ENCODE data around the gene ATG14.
A peak's percentile ranks its signal among the peaks of the same experiment; 100 is the strongest.

Gene ATG14

GRCh38 chr14:55446833-55447232 is 35.2 kb upstream of the ATG14 start:
- CTCF ChIA-PET: interaction anchor here (0.5 to 2.2 kb wide), 53 partner anchors 8 to 1044 kb away, joined by 3 to 22 read pairs (median 4); no protein-coding TSS in a partner anchor
- Histone ChIP-seq H3K4me1 (ENCODE audit: control insufficient read depth, insufficient read depth, low read length) (peaks cover 18% of the 10 kb centered on the region), H3K9me3 (ENCODE audit: control insufficient read depth, insufficient read depth, low read depth, low read length) (no peaks in the 10 kb centered on the region), H3K36me3 (ENCODE audit: control insufficient read depth in 2 of 2, insufficient read depth in 1 of 2, low read length in 2 of 2) (no peaks in the 10 kb centered on the region), H3K27ac (ENCODE audit: extremely low read depth, low read depth, low read length) (no peak overlapping the region), H3K4me3 (ENCODE audit: low read depth, low read length) (no peak overlapping the region)
- TF ChIP-seq INSM2 (tag by site-specific recombination; IDR thresholded peaks at IDR 0.05) (no peak), ZSCAN5A (tag by site-specific recombination; IDR thresholded peaks at IDR 0.05) (no peak), MZF1 (tag by site-specific recombination; IDR thresholded peaks at IDR 0.05; ENCODE audit: borderline replicate concordance) (no peak), ZNF660 (tag by site-specific recombination; IDR thresholded peaks at IDR 0.05) (no peak), GLIS1 (tag by site-specific recombination; IDR thresholded peaks at IDR 0.05) (no peak), ZNF530 (tag by site-specific recombination; IDR thresholded peaks at IDR 0.05; ENCODE audit: low read depth) (no peak), ZNF610 (tag by site-specific recombination; IDR thresholded peaks at IDR 0.05; ENCODE audit: borderline replicate concordance) (no peak), ZNF560 (tag by site-specific recombination; IDR thresholded peaks at IDR 0.05; ENCODE audit: borderline replicate concordance) (no peak), ZFP69B (tag by site-specific recombination; IDR thresholded peaks at IDR 0.05) (no peak), RBAK (tag by site-specific recombination; IDR thresholded peaks at IDR 0.05) (no peak), ZNF701 (tag by site-specific recombination; IDR thresholded peaks at IDR 0.05) (no peak)
- TF ChIP-seq, protein P1, sequence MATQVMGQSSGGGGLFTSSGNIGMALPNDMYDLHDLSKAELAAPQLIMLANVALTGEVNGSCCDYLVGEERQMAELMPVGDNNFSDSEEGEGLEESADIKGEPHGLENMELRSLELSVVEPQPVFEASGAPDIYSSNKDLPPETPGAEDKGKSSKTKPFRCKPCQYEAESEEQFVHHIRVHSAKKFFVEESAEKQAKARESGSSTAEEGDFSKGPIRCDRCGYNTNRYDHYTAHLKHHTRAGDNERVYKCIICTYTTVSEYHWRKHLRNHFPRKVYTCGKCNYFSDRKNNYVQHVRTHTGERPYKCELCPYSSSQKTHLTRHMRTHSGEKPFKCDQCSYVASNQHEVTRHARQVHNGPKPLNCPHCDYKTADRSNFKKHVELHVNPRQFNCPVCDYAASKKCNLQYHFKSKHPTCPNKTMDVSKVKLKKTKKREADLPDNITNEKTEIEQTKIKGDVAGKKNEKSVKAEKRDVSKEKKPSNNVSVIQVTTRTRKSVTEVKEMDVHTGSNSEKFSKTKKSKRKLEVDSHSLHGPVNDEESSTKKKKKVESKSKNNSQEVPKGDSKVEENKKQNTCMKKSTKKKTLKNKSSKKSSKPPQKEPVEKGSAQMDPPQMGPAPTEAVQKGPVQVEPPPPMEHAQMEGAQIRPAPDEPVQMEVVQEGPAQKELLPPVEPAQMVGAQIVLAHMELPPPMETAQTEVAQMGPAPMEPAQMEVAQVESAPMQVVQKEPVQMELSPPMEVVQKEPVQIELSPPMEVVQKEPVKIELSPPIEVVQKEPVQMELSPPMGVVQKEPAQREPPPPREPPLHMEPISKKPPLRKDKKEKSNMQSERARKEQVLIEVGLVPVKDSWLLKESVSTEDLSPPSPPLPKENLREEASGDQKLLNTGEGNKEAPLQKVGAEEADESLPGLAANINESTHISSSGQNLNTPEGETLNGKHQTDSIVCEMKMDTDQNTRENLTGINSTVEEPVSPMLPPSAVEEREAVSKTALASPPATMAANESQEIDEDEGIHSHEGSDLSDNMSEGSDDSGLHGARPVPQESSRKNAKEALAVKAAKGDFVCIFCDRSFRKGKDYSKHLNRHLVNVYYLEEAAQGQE (tag by site-specific recombination; IDR thresholded peaks at IDR 0.05): no peak
- POLR2A ChIA-PET: no interaction called here

DNA sequence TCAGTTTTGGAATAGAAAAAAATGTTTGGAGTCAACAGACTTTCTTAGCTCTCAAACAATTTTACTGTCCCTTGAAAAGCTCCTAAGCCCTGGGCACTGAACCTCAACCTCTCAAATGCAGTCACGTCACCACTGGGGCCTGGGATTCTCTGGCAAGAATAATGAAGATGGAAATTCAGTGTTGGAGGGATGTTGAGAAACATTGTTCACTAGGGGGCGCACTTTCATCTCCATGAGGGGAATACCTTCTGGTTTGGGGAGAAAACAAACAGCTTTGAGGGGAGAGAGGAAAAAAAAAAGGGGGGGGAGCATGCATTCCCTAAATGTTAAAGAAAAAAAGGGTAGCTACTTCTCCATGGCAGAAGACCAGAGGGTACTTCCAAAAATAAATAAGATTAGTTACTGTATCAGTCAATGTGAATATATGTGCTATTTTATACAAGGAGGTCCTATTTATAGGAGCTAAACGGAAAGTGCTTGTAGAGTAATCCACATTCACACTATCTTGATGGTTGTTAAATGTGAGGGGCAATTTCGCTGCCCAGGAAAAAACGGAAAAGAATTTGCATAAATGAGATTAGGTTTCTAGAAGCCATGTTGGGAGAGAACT is 34.6 kb upstream of the ATG14 start:
- Histone ChIP-seq H3K27ac (ENCODE audit: extremely low read depth, low read depth, low read length) (no peak overlapping the region), H3K9me3 (ENCODE audit: control insufficient read depth, insufficient read depth, low read depth, low read length) (no peaks in the 10 kb centered on the region), H3K36me3 (ENCODE audit: control insufficient read depth in 2 of 2, insufficient read depth in 1 of 2, low read length in 2 of 2) (no peaks in the 10 kb centered on the region), H3K4me1 (ENCODE audit: control insufficient read depth, insufficient read depth, low read length) (peaks cover 18% of the 10 kb centered on the region), H3K4me3 (ENCODE audit: low read depth, low read length) (no peak overlapping the region)
- POLR2A ChIA-PET: interaction anchor here (0.6 kb wide), 1 partner anchor 348 kb away, joined by 3 read pairs; no protein-coding TSS in a partner anchor
- CTCF ChIA-PET: interaction anchor here (0.5 to 2.2 kb wide), 60 partner anchors 8 to 1045 kb away, joined by 3 to 22 read pairs (median 4); no protein-coding TSS in a partner anchor
- TF ChIP-seq ZNF274 (IDR thresholded peaks at IDR 0.05; ENCODE audit: low read length) (no peak), ZNF274 (tag by site-specific recombination; IDR thresholded peaks at IDR 0.05; ENCODE audit: borderline replicate concordance) (no peak), IKZF3 (tag by site-specific recombination; IDR thresholded peaks at IDR 0.05) (no peak), PRDM1 (tag by site-specific recombination; IDR thresholded peaks at IDR 0.05) (peak; percentile 63), ZNF350 (tag by site-specific recombination; IDR thresholded peaks at IDR 0.05) (no peak), ZFP3 (tag by site-specific recombination; IDR thresholded peaks at IDR 0.05; ENCODE audit: low read depth) (no peak), SP7 (tag by site-specific recombination; IDR thresholded peaks at IDR 0.05) (no peak), ZNF223 (tag by site-specific recombination; IDR thresholded peaks at IDR 0.05) (no peak), KLF1 (tag by site-specific recombination; IDR thresholded peaks at IDR 0.05) (no peak), ZNF830 (tag by site-specific recombination; IDR thresholded peaks at IDR 0.05; ENCODE audit: low read depth) (no peak), ZBTB8A (tag by site-specific recombination; IDR thresholded peaks at IDR 0.05) (no peak), ZNF660 (tag by site-specific recombination; IDR thresholded peaks at IDR 0.05) (peak; percentile 48; the same call in 1 of the 2 replicates), ZNF791 (tag by site-specific recombination; IDR thresholded peaks at IDR 0.05) (no peak), ZNF174 (tag by site-specific recombination; IDR thresholded peaks at IDR 0.05) (no peak)
- TF ChIP-seq, protein P2, sequence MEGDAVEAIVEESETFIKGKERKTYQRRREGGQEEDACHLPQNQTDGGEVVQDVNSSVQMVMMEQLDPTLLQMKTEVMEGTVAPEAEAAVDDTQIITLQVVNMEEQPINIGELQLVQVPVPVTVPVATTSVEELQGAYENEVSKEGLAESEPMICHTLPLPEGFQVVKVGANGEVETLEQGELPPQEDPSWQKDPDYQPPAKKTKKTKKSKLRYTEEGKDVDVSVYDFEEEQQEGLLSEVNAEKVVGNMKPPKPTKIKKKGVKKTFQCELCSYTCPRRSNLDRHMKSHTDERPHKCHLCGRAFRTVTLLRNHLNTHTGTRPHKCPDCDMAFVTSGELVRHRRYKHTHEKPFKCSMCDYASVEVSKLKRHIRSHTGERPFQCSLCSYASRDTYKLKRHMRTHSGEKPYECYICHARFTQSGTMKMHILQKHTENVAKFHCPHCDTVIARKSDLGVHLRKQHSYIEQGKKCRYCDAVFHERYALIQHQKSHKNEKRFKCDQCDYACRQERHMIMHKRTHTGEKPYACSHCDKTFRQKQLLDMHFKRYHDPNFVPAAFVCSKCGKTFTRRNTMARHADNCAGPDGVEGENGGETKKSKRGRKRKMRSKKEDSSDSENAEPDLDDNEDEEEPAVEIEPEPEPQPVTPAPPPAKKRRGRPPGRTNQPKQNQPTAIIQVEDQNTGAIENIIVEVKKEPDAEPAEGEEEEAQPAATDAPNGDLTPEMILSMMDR (tag by site-specific recombination; IDR thresholded peaks at IDR 0.05): peak; percentile 58
- TF ChIP-seq, protein P3, sequence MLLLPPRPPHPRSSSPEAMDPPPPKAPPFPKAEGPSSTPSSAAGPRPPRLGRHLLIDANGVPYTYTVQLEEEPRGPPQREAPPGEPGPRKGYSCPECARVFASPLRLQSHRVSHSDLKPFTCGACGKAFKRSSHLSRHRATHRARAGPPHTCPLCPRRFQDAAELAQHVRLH (tag by site-specific recombination; IDR thresholded peaks at IDR 0.05): no peak
